HG03108 (cell line): ENCODE measurements around the gene MRPS12.

ENCODE experiments used
- ATAC-seq: cut with Tn5 transposase; IDR thresholded peaks from one replicate; pipeline ENCODE4 v1.9.1; 2021; ENCODE audit warnings: moderate library complexity; ENCODE audit not compliant: unreplicated experiment

Gene MRPS12

DNA sequence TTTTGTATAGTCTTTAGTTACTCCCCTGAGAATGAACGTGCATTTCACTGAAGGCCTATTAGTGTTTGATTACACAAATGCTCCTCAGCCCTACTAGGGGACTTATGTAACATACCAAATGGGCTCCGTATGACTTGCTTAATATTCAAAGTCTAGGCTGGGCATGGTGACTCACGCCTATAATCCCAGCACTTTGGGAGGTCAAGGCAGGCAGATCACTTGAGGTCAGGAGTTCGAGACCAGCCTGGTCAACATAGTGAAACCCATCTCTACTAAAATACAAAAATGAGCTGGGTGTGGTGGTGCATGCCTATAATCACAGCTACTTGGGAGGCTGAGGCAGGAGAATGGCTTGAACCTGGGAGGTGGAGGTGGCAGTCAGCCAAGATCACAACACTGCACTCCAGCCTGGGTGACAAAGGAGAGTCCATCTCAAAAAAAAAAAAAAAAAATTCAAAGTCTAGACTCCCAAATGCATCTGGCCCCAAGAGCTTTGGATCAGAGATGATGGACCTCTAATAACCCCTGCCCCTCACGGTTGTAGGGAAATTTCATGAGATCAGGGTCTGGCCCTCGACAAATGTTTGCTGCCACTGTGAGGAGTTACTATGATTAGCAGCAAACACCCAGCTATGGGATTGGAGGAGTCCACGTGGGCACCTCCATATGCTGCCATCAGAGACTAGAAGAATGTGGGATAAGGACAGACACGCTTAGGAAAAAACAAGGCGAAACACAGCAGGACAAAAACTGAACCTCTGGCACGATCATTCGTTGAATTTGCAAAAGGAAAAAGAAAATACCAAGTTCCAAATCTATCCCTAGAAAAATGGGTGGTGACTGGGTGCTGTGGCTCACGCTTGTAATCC is 40.2 kb downstream of the MRPS12 start:
- no peak for ATAC-seq

DNA sequence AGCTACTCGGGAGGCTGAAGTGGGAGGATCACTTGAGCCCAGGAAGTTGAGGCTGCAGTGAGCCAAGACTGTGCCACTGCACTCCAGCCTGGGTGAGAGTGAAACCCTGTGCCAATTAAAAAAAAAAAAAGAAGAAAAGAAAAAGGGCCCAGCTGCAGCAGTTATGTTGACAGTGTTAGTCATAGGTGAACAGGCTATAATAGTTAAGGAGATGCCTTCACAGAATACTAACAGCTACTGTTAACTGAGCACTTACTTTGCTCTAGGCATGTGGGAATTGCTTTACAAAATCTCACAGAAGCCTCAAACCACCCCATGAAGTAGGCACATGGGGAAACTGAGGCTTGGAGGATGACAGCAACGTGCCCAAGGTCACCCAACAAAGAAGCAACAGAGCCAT is 40.9 kb downstream of the MRPS12 start:
- no peak for ATAC-seq

DNA sequence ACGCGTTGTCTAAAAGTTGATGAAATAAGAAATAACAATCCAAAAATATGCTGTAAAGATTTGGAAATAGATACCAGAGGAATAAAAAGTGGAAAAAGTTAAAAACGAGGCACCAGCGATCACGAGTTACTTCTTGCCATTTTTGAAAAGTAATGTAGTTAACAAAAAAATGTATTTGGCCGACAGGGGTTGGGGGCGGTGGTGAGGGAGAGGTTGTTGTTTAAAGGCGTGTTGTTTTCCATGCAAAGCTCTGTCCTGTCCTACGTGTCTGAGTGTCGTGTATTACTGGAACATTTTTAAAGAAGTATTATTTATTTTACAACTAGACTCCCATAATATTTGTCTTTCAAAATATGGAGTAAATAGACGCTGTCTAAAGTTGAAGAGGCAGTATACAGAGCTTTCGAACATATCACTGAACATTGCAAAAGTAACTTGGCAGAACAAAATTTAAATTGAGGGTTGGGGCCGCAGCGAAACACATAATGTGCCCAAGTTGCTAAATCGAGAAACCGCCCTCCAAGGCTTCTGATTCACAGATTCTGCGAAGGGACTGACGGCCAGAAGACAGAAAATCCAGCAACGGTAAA is 44.0 kb downstream of the MRPS12 start:
- ATAC-seq: no peak

DNA sequence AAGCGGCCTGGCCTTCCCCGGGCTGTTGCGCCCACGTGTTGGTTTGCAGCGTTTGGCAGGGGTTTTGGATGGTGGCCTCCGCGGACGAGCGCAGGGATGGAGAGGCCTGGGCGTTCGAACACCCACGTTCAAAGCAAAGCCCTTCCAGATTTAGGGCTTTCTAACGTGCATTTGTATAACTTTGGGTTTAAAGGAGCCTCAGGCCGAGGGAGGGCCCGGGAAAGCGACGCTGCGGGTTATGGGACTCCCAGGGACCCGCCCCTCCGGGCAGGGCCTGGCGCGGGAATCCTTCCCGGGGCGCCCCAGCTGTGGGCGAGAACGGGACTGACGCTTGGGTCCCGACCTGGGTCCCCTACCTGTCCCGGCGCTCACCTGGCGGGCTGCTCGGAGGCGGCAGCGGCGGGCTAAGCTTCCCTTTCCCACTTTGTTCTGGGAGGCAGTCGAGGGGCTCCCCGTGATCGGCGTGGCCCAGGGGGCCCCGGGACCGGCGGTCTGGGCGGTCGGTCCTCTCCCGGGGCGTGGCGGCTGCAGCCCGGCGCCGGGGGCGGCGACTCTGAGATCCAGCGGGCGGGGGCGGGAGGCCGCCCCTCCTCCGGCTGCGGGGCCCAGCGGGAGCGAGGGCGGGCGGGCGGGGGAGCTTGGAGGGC is 44.6 kb downstream of the MRPS12 start, which contains the start of gene FBXO17:
Gene FBXO17, minus strand, starts transcription at position 529 of the 647 bp plus-strand sequence. CDS start 25,423 bp downstream, outside the sequence.
- ATAC-seq: no peak

DNA sequence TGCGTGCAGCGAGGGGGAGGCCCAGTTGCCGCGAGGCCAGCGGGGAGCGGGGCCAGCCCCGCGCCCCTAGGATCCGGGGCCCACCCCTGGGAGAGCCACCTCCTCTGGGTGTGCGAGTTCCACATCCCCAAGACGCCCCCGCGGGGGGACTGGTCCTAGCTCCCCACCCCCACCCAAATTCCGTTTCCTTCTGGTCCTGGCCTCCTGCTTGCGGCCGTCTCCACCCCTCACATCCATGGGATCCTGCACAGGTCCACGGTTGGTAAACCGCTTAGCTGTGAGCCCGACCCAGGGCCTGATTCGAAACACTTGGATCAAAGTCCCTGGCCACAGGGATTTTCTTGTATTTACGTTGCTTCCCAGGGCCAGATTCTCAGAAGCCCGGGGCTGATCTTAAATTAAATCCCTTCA is 45.1 kb downstream of the MRPS12 start:
- no peak for ATAC-seq

DNA sequence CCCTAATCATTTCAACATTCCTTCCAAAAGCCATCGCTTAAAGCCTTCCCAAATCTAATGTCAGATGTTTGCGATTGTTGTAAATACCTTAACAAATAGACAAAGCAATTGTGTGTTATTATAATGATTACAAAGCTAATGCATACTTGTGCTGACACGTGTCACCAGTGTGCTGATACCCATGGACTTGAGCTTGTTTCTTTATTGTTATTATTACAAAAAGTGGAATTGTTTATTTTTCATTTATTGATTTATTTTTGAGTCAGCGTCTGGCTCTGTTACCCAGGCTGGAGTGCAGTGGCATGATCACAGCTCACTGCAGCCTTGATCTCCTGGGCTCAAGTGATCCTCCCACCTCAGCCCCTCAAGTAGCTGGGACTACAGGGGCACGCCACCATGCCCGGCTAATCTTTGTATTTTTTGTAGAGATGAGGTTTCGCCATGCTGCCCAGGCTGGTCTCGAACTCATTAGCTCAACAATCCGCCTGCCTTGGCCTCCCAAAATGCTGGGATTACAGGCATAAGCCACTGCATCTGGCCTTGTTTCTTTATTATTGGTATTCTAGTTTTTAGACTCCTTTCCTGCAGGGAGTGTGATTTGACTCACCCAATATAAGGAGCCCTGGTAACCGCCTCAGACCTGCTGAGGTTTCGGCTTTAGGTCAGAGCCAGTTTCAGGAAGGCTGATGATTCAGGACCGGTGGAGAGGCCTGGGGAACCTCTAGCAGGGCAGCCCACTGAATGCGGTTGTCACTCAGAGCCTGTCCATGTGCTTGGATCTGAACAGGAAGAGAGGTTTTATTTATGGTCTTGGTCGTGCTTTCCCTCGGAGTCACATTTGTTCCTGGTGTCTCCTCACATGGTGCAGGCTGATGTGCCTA is 46.9 kb downstream of the MRPS12 start:
- ATAC-seq: peak; percentile 78

DNA sequence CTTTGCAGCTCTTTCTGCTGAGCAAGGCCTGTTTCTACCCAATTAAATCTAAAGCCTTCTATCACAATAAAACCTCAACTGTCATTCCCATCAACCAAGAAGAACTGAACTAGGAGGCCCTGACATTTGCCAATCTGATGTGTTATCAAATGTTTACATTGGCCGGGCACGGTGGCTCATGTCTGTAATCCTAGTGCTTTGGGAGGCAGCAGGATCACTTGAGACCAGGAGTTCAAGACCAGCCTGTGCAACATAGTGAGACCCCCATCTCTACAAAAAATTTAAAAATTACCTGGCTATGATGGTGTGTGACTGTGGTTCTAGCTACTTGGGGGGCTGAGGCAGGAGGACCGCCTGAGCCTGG is 47.6 kb downstream of the MRPS12 start:
- no peak for ATAC-seq

DNA sequence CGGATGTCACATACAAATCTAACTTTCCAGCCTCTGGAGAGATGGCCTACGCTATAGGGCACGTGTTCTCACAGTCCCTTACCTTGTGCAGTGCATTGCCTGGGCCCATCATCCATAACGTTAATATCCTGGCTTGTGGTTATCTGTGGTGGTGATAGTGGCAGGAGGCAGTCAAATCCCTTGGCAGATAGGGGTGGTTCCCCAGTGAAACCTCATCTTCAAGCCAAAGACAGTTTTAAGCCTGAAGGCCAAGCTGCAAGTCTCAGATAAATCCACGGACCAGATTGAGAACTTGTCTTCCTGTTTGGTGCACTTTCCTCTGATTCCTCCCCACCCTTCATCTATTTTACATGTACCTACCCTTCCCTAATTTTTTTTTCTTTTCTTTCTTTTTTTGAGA is 49.1 kb downstream of the MRPS12 start:
- ATAC-seq: no peak

DNA sequence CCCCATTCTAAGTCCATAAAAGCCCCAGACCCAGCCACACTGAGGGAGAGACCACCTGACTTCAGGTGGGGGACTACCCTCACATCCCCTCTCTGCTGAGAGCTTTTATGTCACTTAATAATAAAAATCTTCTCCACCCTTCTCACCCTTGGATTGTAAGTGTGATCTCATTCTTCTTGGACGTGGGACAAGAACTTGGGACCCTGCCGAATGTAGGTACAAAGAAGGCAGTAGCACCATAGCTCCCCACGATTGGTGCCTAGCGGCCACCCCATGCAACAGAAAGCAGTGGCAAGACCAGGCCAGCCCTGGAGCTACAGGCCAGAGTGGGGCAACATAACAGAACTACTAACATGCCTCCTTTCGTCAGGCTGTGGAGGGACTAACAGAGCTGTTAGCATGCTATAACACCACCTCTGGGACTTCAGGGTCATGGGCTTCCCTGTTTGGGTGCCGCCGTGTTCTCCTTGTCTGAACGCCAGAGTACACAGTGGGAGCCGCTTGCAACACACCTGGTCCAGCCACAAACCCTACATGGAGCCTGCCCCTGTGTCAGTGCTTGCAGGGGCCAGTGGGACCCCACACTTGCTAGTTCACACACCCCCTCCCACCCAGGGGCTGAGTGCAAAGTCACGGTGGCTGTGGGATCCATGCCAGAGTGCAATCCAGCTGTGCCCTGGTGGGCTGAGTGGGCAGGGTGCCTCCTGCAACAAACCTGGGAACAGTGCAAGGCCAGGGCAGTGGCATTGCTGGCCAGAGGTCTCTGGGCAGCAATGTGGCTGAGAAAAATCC is 50.0 kb downstream of the MRPS12 start:
- ATAC-seq: no peak
